Measurements from ENCODE around the gene RAI1. TPM values are rescaled to one million over a fixed set of nuclear protein-coding genes. Genes with fewer than 3 reads are reported as not detected.

RAI1 gene
- total and polyA plus RNA-seq, 2 of the 8 experiments (the other 6 are each of a cell fraction or from before 2014, with no cell fraction given): 0.39 to 1.2 TPM

DNA sequence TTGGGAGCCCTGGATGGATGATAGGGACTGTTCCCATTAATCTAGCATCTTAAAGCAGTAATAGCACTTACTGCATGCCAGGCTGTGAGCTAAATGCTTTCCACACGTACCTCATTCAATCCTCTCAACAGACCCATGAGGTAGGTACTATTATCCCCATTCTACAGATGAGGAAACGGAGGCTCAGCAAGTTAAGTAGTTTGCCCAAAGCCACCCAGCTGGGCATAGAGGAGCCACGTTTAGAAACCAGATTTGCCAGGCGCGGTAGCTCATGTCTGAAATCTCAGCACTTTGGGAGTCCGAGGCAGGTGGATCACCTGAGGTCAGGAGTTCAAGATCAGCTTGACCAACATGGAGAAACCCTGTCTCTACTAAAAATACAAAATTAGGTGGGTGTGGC, 2.0 kb upstream of the RAI1 start:
- no peak overlapping the region for H3K27ac ChIP-seq (ENCODE audit: low read depth, low read length)
- peaks cover 4 to 26% (median 15%) of the 10 kb centered on the region in 4 experiments for H3K4me1 ChIP-seq (replicated peaks in 1 of 4; ENCODE audit: control insufficient read depth in 3 of 4, insufficient read depth in 4 of 4, low read length in 3 of 4)
- peaks cover 5% of the 10 kb centered on the region; the same call in 1 of the 2 replicates for H3K23me2 ChIP-seq (ENCODE audit: low read depth, low read length)
- no peaks in the 10 kb centered on the region for H3K79me1 ChIP-seq (ENCODE audit: low read depth, low read length)
- H3K9me3 ChIP-seq (ENCODE audit: insufficient read depth in 2 of 2, low read depth in 1 of 2, low read length in 1 of 2): no peaks in the 10 kb centered on the region
- no peak overlapping the region for H2BK12ac ChIP-seq (ENCODE audit: low read depth, low read length)
- H3K56ac ChIP-seq (replicated peaks; ENCODE audit: insufficient read length, low read depth, low read length): no peak overlapping the region
- no peak overlapping the region for H2BK5ac ChIP-seq (ENCODE audit: low read depth, low read length)
- no peak overlapping the region for H3K18ac ChIP-seq (ENCODE audit: extremely low read depth, low read length)
- no peak overlapping the region for H3K4ac ChIP-seq (replicated peaks; ENCODE audit: insufficient read length, low read depth, low read length)
- no peak overlapping the region for H3K14ac ChIP-seq (ENCODE audit: insufficient read length)
- no peak overlapping the region for H3K9ac ChIP-seq (replicated peaks in 1 of 4; ENCODE audit: extremely low read depth in 1 of 4, low read depth in 3 of 4, low read length in 3 of 4)
- H4K5ac ChIP-seq (ENCODE audit: insufficient read length, low read depth, low read length): no peak overlapping the region
- no peak overlapping the region for H2BK20ac ChIP-seq (ENCODE audit: low read length)
- 80% methylated on average over 6 of the region's 6 CpGs; no CpG with 5 or more reads in 1 of the 2 experiments for WGBS, 2 experiments (ENCODE audit: extremely low coverage in 1 of 2, insufficient coverage in 1 of 2, insufficient read length in 1 of 2, insufficient replicate concordance in 2 of 2, low coverage in 1 of 2, low lambda C conversion rate in 2 of 2, missing lambda C conversion rate in 1 of 2)
- H4K20me1 ChIP-seq (replicated peaks in 1 of 2; ENCODE audit: control insufficient read depth in 1 of 2, insufficient read depth in 2 of 2, low read length in 2 of 2): peaks cover 1 to 6% of the 10 kb centered on the region in 2 experiments
- no peak overlapping the region for H3K4me2 ChIP-seq (ENCODE audit: insufficient read depth in 1 of 2, low read depth in 2 of 2, low read length in 2 of 2)
- no peak overlapping the region for H2AK5ac ChIP-seq (ENCODE audit: low read depth, low read length)
- H4K91ac ChIP-seq (replicated peaks; ENCODE audit: insufficient read length, low read length): no peak overlapping the region
- H3K4me3 ChIP-seq (ENCODE audit: extremely low read depth in 1 of 4, insufficient read depth in 2 of 4, low read depth in 3 of 4, low read length in 4 of 4): no peak overlapping the region
- POLR2A ChIA-PET (ENCODE audit: partially characterized antibody): interaction anchor here (0.6 to 1.6 kb wide), 3 partner anchors 9 to 16 kb away, joined by 3 to 6 read pairs (median 3); no protein-coding TSS in a partner anchor
- no peak overlapping the region for H2BK120ac ChIP-seq (replicated peaks; ENCODE audit: low read depth, low read length)
- no peak overlapping the region for H3K23ac ChIP-seq (ENCODE audit: insufficient read length)
- DNase-seq (ENCODE audit: low read depth in 1 of 2, low spot score in 2 of 2) (no peak), FAIRE-seq (no peak)
- peaks cover 0 to 7% (median 0%) of the 10 kb centered on the region in 4 experiments; a peak in 1 of 8 replicates for H3K36me3 ChIP-seq (ENCODE audit: control insufficient read depth in 2 of 4, insufficient read depth in 4 of 4, low read length in 3 of 4)
- peaks cover 52 to 93% (median 86%) of the 10 kb centered on the region in 4 experiments for H3K27me3 ChIP-seq (replicated peaks in 1 of 4; ENCODE audit: control insufficient read depth in 3 of 4, extremely low read depth in 1 of 4, insufficient read depth in 3 of 4, low read length in 3 of 4)
- no peak overlapping the region for H2AFZ ChIP-seq (ENCODE audit: low read length)
- no peaks in the 10 kb centered on the region for H3K79me2 ChIP-seq (ENCODE audit: control insufficient read depth in 1 of 2, insufficient read depth in 2 of 2, low read length in 2 of 2)
- CTCF ChIA-PET (ENCODE audit: partially characterized antibody): interaction anchor here (0.6 to 3.3 kb wide), 30 partner anchors 9 to 366 kb away, joined by 3 to 22 read pairs (median 7); no protein-coding TSS in a partner anchor
- H4K8ac ChIP-seq (ENCODE audit: extremely low read depth, insufficient read depth, low read length): no peak overlapping the region
- H2BK15ac ChIP-seq (ENCODE audit: low read length): no peak overlapping the region
- no peak for TF ChIP-seq NANOG (IDR thresholded peaks at IDR 0.05; ENCODE audit: insufficient read depth, low read depth, low read length, poor library complexity, severe bottlenecking)
- no peak for TF ChIP-seq BRCA1 (IDR thresholded peaks at IDR 0.05; ENCODE audit: low read depth, low read length)

All from H1 (cell line).